GM18508 (cell line): ENCODE results near the gene KCNIP3.

Source experiments
- ATAC-seq: cut with Tn5 transposase; IDR thresholded peaks from one replicate; pipeline ENCODE4 v1.9.1; 2021; ENCODE audit warnings: moderate number of reproducible peaks; ENCODE audit not compliant: insufficient read depth, unreplicated experiment

KCNIP3 gene

GRCh38 chr2:95274291-95275150 lies 22.6 kb upstream of the KCNIP3 start, which contains the start of gene PROM2:
PROM2 (plus strand) TSS chr2:95274449; CDS start chr2:95274586, 137 bp downstream.
- no peak for ATAC-seq

GRCh38 chr2:95275151-95275515 lies 22.0 kb upstream of the KCNIP3 start:
- no peak for ATAC-seq

DNA sequence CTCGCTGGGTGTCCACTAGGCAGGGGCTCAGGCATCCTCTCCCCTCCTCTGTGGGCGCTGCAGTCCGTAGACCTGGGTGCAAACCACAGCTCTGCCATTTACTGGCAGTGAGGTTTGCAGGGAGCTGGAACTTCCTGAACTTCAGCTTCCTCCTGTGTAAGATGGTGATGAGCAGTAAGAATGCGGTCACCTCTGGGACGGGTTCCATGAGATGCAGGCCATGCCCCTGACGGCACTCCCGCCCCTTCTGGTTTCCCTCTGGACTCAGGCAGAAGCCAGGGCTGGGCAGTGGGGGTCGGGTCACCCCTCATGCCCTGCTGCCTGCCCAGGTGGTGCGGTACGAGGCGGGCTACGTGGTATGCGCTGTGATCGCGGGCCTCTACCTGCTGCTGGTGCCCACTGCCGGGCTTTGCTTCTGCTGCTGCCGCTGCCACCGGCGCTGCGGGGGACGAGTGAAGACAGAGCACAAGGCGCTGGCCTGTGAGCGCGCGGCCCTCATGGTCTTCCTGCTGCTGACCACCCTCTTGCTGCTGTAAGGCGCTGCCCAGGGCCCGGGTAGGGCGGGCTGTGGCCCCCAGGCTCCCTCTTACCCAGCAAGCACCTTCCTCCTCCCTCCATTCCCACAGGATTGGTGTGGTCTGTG lies 21.4 kb upstream of the KCNIP3 start:
- ATAC-seq: no peak

GRCh38 chr2:95276244-95276887 lies 20.8 kb upstream of the KCNIP3 start:
- ATAC-seq: no peak

GRCh38 chr2:95276888-95277245 lies 20.3 kb upstream of the KCNIP3 start:
- no peak for ATAC-seq

DNA sequence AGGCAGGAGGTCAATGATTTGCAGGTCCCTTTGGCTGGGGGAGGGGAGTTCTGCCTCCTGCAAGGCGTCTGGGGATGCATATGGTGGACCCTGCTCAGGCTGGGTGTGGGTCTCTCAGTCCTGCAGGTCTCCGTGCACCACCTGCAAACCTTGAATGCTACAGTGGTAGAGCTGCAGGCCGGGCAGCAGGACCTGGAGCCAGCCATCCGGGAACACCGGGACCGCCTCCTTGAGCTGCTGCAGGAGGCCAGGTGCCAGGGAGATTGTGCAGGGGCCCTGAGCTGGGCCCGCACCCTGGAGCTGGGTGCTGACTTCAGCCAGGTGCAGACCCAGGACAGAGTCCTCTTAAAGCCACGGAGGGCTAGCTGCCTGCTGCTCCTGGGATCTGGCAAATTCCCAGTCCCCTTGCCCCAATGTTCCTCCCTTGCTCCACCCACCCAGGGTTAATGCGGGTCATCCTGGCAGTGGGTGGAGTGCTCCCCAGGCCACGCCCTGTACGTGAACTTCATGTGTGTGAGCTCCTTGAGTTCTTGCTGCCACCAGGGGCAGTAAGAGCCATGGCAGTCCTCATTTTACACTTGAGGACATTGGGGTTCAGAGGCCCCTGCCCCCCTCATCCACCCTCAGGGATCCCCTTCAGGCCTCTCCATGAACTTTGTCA lies 19.8 kb upstream of the KCNIP3 start:
- no peak for ATAC-seq

DNA sequence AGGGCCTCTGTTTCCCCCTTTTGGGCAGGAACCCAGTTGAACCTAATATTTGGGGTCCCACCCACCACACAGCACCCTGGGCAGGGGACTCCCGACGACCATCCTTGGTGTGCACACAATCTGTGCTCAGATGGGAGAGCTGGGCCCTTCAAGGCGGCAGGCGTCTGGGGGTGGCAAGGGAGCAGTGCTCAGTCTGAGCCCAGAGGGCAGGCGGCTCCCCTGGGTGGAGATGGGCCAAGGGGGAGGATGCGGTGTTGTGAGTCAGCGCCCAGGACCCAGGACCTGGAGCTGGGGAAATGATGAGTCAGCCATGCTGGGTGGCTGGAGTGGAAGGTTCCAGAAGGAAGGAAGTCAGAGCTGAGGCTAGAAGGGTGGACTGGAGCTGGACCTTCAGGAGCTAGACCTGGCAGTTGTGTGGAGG lies 19.1 kb upstream of the KCNIP3 start:
- ATAC-seq: no peak

DNA sequence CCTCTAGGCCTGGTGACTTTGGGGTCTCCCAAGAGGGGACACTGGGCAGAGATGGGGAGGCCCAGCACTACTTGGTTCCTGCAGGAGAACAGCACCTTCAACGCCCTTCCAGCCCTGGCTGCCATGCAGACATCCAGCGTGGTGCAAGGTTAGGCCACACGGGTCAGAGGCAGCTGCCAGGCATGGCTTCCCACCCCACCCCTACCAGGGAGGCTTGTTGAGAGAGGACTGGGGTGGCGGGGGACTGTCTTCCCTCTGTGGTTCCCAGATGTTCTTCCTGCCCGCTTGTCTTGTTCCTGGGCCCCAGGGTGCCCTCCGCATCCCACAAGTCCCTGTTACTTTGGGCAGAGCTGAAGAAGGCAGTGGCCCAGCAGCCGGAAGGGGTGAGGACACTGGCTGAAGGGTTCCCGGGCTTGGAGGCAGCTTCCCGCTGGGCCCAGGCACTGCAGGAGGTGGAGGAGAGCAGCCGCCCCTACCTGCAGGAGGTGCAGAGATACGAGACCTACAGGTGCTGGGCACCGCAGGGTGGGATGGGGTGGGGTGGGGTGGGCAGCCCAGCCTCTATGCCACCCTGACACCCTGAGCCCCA lies 18.4 kb upstream of the KCNIP3 start:
- ATAC-seq: no peak

DNA sequence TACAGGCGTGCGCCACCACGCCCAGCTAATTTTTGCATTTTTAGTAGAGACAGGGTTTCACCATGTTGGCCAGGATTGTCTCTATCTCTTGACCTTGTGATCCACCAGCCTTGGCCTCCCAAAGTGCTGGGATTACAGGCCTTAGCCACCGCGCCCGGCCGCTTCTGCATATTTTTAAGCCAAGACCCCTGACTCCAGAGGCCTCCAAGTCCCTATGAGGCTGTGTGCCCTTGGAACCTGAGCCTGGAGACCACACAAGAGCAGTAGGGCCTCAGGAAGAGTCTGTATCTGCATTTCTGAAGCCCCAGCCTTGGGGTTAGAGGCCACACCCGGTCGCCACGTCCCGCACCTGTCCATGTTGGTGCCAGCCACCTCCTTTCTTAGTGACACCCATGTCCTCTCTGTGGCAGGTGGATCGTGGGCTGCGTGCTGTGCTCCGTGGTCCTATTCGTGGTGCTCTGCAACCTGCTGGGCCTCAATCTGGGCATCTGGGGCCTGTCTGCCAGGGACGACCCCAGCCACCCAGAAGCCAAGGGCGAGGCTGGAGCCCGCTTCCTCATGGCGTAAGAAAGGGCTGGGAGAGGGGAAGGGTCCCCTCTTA lies 17.6 kb upstream of the KCNIP3 start:
- no peak for ATAC-seq

DNA sequence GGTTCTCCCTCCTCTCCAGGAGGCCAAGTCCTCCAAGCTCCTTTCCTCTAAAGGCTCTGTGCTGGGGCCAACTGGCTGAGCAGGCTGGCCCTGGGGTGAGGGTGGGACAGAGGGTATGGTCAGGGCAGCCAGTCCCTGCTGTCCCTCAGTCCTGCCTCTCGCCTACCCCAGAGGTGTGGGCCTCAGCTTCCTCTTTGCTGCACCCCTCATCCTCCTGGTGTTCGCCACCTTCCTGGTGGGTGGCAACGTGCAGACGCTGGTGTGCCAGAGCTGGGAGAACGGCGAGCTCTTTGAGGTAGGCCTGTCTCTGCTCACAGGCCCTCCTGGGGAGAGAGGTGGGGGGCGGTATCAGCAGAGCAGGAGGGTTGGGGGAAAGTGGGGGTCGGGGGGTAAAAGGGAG lies 16.1 kb upstream of the KCNIP3 start:
- ATAC-seq: no peak

GRCh38 chr2:95281786-95282185 lies 15.4 kb upstream of the KCNIP3 start:
- no peak for ATAC-seq

DNA sequence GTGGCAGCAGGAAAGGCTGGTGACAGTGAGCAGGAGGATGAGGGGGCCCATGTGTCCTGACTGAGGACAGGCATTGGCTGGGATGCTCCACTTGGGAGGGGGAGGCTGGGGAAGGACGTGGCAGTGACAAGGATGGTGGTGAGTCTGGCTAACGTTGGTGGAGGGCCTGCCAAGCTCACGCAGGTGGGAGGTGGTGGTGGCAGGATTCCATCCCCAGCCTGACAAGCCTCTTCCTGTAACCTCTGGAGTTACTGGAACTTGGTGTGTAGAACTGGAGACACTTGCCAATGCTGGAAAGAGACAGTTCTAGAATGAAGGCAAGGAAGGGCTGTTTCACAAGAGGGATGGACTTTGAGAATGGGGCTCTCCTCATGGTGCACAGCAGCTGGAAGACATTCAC lies 14.7 kb upstream of the KCNIP3 start:
- ATAC-seq: no peak

DNA sequence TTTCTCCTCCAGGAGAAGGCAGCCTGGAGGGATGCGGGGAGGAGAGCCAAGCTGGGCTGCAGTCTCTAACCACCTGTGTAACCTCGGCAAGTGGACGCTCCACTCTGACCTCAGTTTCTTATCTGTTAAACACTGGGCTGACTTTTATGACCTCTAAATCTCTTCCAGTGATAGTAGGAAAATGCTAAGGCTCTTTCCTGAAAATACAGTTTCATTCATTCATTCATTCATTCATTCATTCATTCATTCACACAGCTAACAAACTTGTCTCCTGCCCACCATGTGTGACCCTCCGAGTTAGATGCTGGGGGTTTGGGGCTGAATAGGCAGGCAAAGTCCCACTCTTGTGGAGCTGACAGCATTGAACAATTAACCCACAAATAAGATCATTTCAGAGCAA lies 13.6 kb upstream of the KCNIP3 start:
- no peak for ATAC-seq

- no peak for ATAC-seq
Measured at GRCh38 chr2:95284886-95285541, 12.1 kb upstream of the KCNIP3 start.

- ATAC-seq: no peak
Measured at GRCh38 chr2:95285542-95285932, 11.6 kb upstream of the KCNIP3 start.

- no peak for ATAC-seq
Measured at GRCh38 chr2:95287336-95287735, 9.8 kb upstream of the KCNIP3 start.

GRCh38 chr2:95287806-95288205 lies 9.3 kb upstream of the KCNIP3 start:
- no peak for ATAC-seq

DNA sequence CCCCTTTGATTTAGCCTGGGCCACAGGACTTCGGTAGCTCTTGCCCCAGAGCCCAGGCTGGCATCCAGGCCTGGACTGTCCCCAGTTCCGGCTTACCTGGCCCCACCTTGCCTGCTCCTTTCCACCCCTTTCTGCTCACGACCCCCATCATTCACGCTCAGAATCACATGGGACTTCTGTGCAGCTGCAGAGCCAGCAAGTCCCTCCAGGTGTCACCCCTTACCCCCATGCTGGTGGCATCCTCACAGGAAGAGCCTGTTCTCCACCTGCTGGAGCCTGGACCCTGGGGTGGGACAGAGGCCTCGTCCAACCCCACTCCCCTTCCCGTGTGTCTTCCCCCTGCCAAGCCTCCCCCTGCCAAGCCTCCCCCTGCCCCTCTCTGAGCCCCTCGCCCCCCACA lies 7.9 kb upstream of the KCNIP3 start:
- ATAC-seq: no peak

DNA sequence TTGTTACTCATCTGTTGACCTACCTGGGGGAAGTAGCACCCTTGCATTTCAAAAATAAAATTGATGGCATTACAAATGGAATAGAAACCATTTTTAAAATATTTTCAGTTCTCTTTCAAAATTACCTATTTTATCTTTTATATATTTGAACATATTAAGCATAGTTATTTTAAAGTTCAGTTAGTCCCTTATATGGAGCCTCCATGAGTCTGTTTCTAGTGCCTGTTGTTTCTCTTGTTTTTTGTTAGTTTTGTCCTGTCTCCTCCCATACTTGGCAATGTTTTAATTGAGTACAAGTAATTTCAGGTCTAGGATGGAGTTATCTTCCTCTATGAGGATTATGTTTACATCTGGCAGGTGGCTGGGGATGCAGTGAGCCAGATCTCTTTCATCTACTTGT lies 5.9 kb upstream of the KCNIP3 start:
- no peak for ATAC-seq
